ENCODE measurements around the gene REEP2. TPM values are rescaled to one million over a fixed set of nuclear protein-coding genes. Genes with fewer than 3 reads are reported as not detected.
A peak's percentile ranks its signal among the peaks of the same experiment; 100 is the strongest.

Gene REEP2
- total and polyA plus RNA-seq, 4 experiments from 2014 or later: 0.57 TPM; not detected in 3

DNA sequence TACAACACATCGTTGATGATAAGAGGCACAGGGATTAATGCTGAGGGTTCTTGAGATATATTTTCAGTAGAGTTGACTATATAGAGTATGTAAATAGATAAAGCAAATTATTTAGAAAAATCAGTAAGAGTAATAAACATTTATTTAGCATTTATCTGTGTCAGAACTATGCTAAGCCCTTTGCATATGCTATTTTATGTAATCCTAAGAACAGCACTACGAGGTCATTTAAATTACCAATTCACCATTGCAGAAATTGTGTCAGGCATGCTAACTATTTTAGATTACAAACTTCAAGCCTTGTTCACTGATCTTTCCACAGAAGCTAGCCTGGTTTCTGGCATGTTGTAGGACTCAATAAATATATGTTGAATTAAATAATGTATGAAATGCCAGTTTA, 20.4 kb upstream of the REEP2 start:
- DNase-seq: no peak
- Histone ChIP-seq H3K9me3 (ENCODE audit: control insufficient read depth in 1 of 2, low read length in 2 of 2) (no peaks in the 10 kb centered on the region), H3K36me3 (ENCODE audit: insufficient read depth, low read length) (peaks cover 63% of the 10 kb centered on the region), H3K27me3 (ENCODE audit: insufficient read depth, low read length) (no peaks in the 10 kb centered on the region), H3K27ac (ENCODE audit: low read depth, low read length) (no peak overlapping the region), H3K4me1 (ENCODE audit: insufficient read depth, low read length) (no peaks in the 10 kb centered on the region), H3K4me3 (ENCODE audit: low read length in 2 of 2) (no peak overlapping the region)
- Mint-ChIP-seq H3K27ac (no peak overlapping the region), H3K27me3 (no peaks in the 10 kb centered on the region), H3K4me1 (no peaks in the 10 kb centered on the region), H3K36me3 (peaks cover 44 to 73% of the 10 kb centered on the region in 2 donors), H3K4me3 (no peak overlapping the region), H3K9me3 (no peaks in the 10 kb centered on the region)
- intact Hi-C loops (cut with micrococcal nuclease): no loop called here
- CTCF ChIA-PET (ENCODE audit: partially characterized antibody): no interaction called here
- POLR2A ChIA-PET (ENCODE audit: partially characterized antibody): no interaction called here

DNA sequence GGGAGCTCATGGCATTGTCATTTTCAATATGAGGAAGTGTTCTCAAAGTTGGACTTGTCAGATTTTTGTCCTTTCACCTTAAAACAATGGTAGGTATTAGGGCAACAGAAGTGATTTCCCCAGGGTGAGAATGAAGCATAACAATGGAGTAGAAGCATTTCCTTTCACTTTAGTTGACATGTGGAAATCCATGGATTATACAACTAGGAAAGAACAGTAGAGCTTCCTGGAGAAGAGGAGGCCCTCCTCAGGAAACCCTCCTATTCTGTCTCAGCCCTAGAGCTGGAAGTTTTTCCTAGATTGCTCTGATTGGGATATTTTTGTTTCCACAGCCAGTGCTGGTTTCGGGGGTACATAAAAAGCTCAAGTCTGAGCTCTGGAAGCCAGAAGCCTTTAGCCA, 13.8 kb upstream of the REEP2 start:
- H3K4me3 ChIP-seq (ENCODE audit: low read length in 2 of 2): no peak overlapping the region
- ChIA-PET CTCF (ENCODE audit: partially characterized antibody) (interaction anchor here (0.6 to 0.8 kb wide), 2 partner anchors 14 to 48 kb away, joined by 3 read pairs; no protein-coding TSS in a partner anchor), POLR2A (ENCODE audit: partially characterized antibody) (interaction anchor here (1.3 to 1.4 kb wide), 2 partner anchors 16 to 117 kb away, joined by 3 read pairs; no protein-coding TSS in a partner anchor)
- Mint-ChIP-seq H3K27ac (peak overlapping the region in 1 of 7 donors; percentile 72), H3K27me3 (no peaks in the 10 kb centered on the region), H3K9me3 (no peaks in the 10 kb centered on the region), H3K36me3 (peaks cover 71 to 78% of the 10 kb centered on the region in 2 donors), H3K4me3 (no peak overlapping the region), H3K4me1 (no peaks in the 10 kb centered on the region)
- H3K4me1 ChIP-seq (ENCODE audit: insufficient read depth, low read length): no peaks in the 10 kb centered on the region
- DNase-seq: no peak
- H3K36me3 ChIP-seq (ENCODE audit: insufficient read depth, low read length): peaks cover 67% of the 10 kb centered on the region
- H3K27ac ChIP-seq (ENCODE audit: low read depth, low read length): no peak overlapping the region
- no peaks in the 10 kb centered on the region for H3K9me3 ChIP-seq (ENCODE audit: control insufficient read depth in 1 of 2, low read length in 2 of 2)
- no peaks in the 10 kb centered on the region for H3K27me3 ChIP-seq (ENCODE audit: insufficient read depth, low read length)
- intact Hi-C loops (cut with micrococcal nuclease): no loop called here

DNA sequence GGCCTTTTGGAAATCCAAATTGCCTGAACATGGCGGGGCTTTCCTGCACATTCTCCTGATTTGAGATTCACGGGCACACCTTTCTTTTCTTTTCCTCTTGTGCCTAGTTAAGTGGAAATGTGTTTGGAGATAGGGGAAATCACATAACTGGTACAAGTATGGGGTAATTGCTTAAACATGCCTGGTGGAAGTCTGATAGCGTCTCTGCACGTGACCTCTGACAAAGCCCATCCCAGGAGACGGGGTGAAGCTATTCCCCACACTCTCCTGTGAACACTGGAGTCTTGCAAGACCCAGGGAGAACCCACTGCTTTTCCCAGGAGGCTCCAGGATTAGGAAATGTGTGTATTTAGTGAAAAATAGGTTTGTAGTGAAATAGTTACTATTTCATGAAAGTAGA, 2.9 kb upstream of the REEP2 start:
- H3K27ac ChIP-seq (ENCODE audit: low read depth, low read length): no peak overlapping the region
- peaks cover 0 to 2% (median 0%) of the 10 kb centered on the region in 8 donors for H3K9me3 Mint-ChIP-seq
- POLR2A ChIA-PET (ENCODE audit: partially characterized antibody): no interaction called here
- H3K9me3 ChIP-seq (ENCODE audit: control insufficient read depth in 1 of 2, low read length in 2 of 2): no peaks in the 10 kb centered on the region
- H3K4me1 ChIP-seq (ENCODE audit: insufficient read depth, low read length): peaks cover 13% of the 10 kb centered on the region
- H3K4me3 ChIP-seq (ENCODE audit: low read length in 2 of 2): no peak overlapping the region
- peaks cover 0 to 2% of the 10 kb centered on the region in 2 donors for H3K27me3 Mint-ChIP-seq
- peaks cover 7 to 22% (median 15%) of the 10 kb centered on the region in 4 donors for H3K4me1 Mint-ChIP-seq
- H3K27me3 ChIP-seq (ENCODE audit: insufficient read depth, low read length): no peaks in the 10 kb centered on the region
- peaks cover 28 to 38% of the 10 kb centered on the region in 2 donors for H3K36me3 Mint-ChIP-seq
- H3K36me3 ChIP-seq (ENCODE audit: insufficient read depth, low read length): peaks cover 33% of the 10 kb centered on the region
- intact Hi-C loops (cut with micrococcal nuclease): no loop called here
- no peak for DNase-seq
- CTCF ChIA-PET (ENCODE audit: partially characterized antibody): interaction anchor here (0.8 to 2.6 kb wide), 3 partner anchors 13 to 67 kb away, joined by 4 to 7 read pairs (median 6); no protein-coding TSS in a partner anchor
- H3K4me3 Mint-ChIP-seq: no peak overlapping the region
- H3K27ac Mint-ChIP-seq: peak overlapping the region in 1 of 7 donors; percentile 10

DNA sequence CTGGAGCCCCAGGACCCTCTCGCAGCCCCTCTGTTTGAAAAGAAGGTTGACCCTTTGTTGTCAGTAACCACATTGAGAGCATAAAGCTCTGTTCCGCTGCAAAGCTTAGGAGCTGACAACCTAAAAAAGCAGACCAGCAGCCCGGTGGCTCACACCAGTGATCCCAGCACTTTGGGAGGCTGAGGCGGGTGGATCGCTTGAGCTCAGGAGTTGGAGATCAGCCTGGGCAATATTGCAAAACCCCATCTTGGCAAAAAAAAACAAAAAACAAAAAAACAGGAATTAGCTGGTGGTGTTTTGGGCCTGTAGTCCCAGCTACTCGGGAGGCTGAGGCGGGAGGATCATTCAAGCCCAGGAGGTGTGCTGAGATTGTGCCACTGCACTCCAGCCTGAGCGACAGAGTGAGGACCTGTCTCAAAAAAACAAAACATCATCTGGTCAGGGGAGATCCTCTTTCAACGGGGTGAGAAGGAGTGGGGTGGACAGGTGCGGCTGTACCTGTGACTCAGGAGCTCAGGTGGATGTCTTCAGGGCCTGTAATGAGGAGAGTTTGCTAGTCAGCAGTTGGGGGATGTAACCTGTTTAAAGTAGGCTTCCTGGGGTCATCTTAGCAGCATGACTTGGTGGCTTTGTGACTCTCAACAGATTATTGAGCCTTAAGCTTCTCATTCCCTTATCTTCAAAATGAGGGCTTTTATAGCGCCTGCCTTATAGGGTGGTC, 694 bp upstream of the REEP2 start:
- CTCF ChIA-PET (ENCODE audit: partially characterized antibody): interaction anchor here (1.1 to 3.2 kb wide), 7 partner anchors 9 to 86 kb away, joined by 3 to 24 read pairs (median 5); no protein-coding TSS in a partner anchor
- Mint-ChIP-seq H3K4me1 (peaks cover 7 to 22% (median 15%) of the 10 kb centered on the region in 4 donors), H3K27me3 (peaks cover 0 to 2% of the 10 kb centered on the region in 2 donors), H3K27ac (peak overlapping the region in 6 of 7 donors; percentile 10 to 89 (median 76)), H3K9me3 (peaks cover 0 to 2% (median 0%) of the 10 kb centered on the region in 8 donors), H3K36me3 (peaks cover 11 to 24% of the 10 kb centered on the region in 2 donors), H3K4me3 (peak overlapping the region; percentile 82 to 91 (median 84))
- H3K27me3 ChIP-seq (ENCODE audit: insufficient read depth, low read length): no peaks in the 10 kb centered on the region
- peaks cover 13% of the 10 kb centered on the region for H3K4me1 ChIP-seq (ENCODE audit: insufficient read depth, low read length)
- peaks cover 18% of the 10 kb centered on the region for H3K36me3 ChIP-seq (ENCODE audit: insufficient read depth, low read length)
- peak overlapping the region in 1 of 2 donors; percentile 54 for H3K4me3 ChIP-seq (ENCODE audit: low read length in 2 of 2)
- H3K9me3 ChIP-seq (ENCODE audit: control insufficient read depth in 1 of 2, low read length in 2 of 2): no peaks in the 10 kb centered on the region
- POLR2A ChIA-PET (ENCODE audit: partially characterized antibody): interaction anchor here (0.6 to 2.0 kb wide), 5 partner anchors 11 to 743 kb away, joined by 3 to 6 read pairs (median 3); partner anchors contain the start of genes FAM53C and KDM3B
- no peak overlapping the region for H3K27ac ChIP-seq (ENCODE audit: low read depth, low read length)
- peak in 1 of 5 donors; percentile 27 for DNase-seq
- intact Hi-C loops (cut with micrococcal nuclease): no loop called here

DNA sequence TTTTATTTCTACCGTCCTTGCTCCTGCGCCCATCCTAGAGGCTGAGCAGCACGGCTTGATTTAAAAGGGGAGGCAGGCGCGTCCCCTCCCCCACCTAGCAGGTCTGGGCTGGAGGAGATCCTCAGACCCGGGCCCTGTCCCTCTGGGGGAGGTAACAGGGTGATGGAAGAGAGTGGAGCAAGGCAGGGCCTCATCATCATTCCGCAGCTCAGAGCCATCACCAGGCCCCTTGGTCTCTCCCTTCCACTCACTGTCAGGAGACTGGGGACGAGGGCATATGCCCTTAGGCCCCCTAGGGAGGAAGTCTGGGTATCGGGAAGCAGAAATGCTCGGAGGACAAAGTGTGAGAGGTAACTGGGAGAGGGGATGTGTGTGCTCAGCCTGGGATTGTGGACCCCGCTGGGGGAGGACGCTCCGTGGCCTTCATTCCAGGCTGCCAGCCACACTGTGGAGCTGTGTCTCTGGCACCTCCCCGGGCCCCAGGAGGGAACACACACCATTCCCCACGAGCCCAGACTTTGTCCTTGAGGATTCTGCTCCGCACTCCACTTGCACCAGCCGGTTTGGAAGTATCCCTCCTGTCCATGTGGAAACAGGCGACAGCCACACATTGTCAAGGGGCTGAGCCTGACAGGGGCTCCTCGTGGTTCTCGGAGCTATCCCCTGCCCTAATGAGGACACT, 761 bp downstream of the REEP2 start:
- Histone ChIP-seq H3K36me3 (ENCODE audit: insufficient read depth, low read length) (peaks cover 15% of the 10 kb centered on the region), H3K27ac (ENCODE audit: low read depth, low read length) (no peak overlapping the region), H3K4me1 (ENCODE audit: insufficient read depth, low read length) (peaks cover 13% of the 10 kb centered on the region), H3K4me3 (ENCODE audit: low read length in 2 of 2) (peak overlapping the region in 1 of 2 donors; percentile 54), H3K9me3 (ENCODE audit: control insufficient read depth in 1 of 2, low read length in 2 of 2) (no peaks in the 10 kb centered on the region), H3K27me3 (ENCODE audit: insufficient read depth, low read length) (no peaks in the 10 kb centered on the region)
- CTCF ChIA-PET (ENCODE audit: partially characterized antibody): interaction anchor here (2.0 to 3.2 kb wide), 2 partner anchors 10 to 86 kb away, joined by 5 to 24 read pairs; no protein-coding TSS in a partner anchor
- H3K27ac Mint-ChIP-seq: peak overlapping the region in 1 of 7 donors; percentile 25
- H3K36me3 Mint-ChIP-seq: peaks cover 7 to 16% of the 10 kb centered on the region in 2 donors
- POLR2A ChIA-PET (ENCODE audit: partially characterized antibody): interaction anchor here (1.3 kb wide), 1 partner anchor 87 kb away, joined by 4 read pairs; the partner anchor contains the start of gene KDM3B
- peaks cover 0 to 2% of the 10 kb centered on the region in 2 donors for H3K27me3 Mint-ChIP-seq
- DNase-seq: peak in 1 of 5 donors; percentile 24
- intact Hi-C loops (cut with micrococcal nuclease): no loop called here
- H3K4me3 Mint-ChIP-seq: peak overlapping the region; percentile 64 to 88 (median 78)
- peaks cover 0 to 2% (median 0%) of the 10 kb centered on the region in 8 donors for H3K9me3 Mint-ChIP-seq
- H3K4me1 Mint-ChIP-seq: peaks cover 7 to 22% (median 15%) of the 10 kb centered on the region in 4 donors

DNA sequence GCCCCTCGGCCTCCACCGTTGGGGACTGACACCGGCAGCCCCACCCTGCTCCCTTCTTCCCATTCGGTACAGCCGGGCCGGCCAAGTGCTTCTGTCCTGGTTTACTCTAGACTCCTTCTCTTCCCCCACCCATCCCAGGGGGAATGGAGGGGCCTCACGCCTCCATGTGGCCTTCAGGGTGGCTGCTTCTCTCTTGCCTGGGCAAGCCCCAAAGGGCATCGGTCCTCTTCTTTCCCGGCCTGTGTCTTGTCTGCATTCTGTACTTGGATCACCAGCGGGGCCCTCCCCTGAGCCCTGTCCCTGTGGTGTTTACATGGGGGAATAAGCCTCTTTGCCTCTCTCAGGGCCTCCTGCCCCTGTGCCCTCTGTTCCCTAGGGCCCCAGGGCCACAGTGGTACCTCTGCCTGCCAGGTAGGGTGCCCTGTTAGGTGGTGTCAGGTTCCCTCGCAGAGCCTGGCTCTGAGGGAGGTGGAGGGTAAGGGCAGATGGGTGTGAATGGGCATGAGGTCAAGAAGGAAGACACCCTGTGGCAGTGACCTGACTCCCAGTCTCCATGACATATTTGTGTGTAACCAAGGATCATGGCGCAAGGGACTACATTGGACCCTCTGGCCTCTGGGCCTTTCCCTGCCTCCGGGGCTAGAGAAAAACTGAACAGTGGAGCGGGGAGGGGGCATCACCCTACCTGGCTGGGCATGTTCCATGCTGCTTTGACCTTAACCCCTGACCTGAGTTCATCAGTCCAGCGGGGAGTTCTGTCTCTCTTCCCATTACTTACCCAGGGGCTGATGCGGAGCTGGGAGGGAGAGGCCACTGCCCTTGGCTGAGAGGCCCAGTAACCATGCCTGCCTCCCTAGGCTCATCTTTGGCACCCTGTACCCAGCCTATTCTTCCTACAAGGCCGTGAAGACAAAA, 1.6 kb downstream of the REEP2 start:
- intact Hi-C loops (cut with micrococcal nuclease): no loop called here
- Mint-ChIP-seq H3K27ac (peak overlapping the region in 3 of 7 donors; percentile 18 to 57 (median 48)), H3K27me3 (peaks cover 0 to 2% of the 10 kb centered on the region in 2 donors)

More for the DNA sequence above, 1.6 kb downstream of the REEP2 start:
- CTCF ChIA-PET (ENCODE audit: partially characterized antibody): interaction anchor here (0.6 to 3.2 kb wide), 2 partner anchors 10 to 138 kb away, joined by 4 to 24 read pairs; no protein-coding TSS in a partner anchor
- peaks cover 0 to 2% (median 0%) of the 10 kb centered on the region in 8 donors for H3K9me3 Mint-ChIP-seq
- Histone ChIP-seq H3K27me3 (ENCODE audit: insufficient read depth, low read length) (no peaks in the 10 kb centered on the region), H3K36me3 (ENCODE audit: insufficient read depth, low read length) (peaks cover 7% of the 10 kb centered on the region), H3K9me3 (ENCODE audit: control insufficient read depth in 1 of 2, low read length in 2 of 2) (no peaks in the 10 kb centered on the region), H3K27ac (ENCODE audit: low read depth, low read length) (no peak overlapping the region), H3K4me1 (ENCODE audit: insufficient read depth, low read length) (peaks cover 13% of the 10 kb centered on the region), H3K4me3 (ENCODE audit: low read length in 2 of 2) (no peak overlapping the region)
- peak overlapping the region in 7 of 8 donors; percentile 16 to 71 (median 24) for H3K4me3 Mint-ChIP-seq
- peak in 1 of 5 donors; percentile 12 for DNase-seq
- peaks cover 0 to 8% of the 10 kb centered on the region in 2 donors for H3K36me3 Mint-ChIP-seq
- H3K4me1 Mint-ChIP-seq: peaks cover 7 to 22% (median 15%) of the 10 kb centered on the region in 4 donors
- POLR2A ChIA-PET (ENCODE audit: partially characterized antibody): no interaction called here

Measured in CD4-positive, alpha-beta memory T cell (primary cell).